ELF-1 (cell line): ENCODE measurements around the gene ITIH2.
"Not testable (repeated sequence)": the region's sequence is repeated elsewhere in the genome, so short reads cannot be mapped to it uniquely, and the experiment has no call there.

Experiments used
- DNase-seq: peaks from one replicate; pipeline ENCODE4 v3.0.0-alpha.2; 2016; ENCODE audit warnings: low read depth, low spot score

ITIH2 gene

DNA sequence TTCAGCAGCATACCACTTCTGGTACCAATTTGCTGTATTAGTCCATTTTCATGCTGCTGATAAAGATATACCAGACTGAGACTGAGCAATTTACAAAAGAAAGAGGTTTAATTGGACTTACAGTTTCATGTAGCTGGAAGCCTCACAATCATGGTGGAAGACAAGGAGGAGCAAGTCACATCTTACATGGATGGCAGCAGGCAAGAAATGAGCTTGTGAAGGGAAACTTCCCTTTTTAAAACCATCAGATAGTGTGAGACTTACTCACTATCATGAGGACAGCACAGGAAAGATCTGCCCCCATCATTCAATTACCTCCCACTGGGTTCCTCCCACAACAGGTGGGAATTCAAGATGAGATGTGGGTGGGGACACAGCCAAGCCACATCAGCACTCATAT, 9.9 kb upstream of the ITIH2 start:
- DNase-seq, result not testable (repeated sequence)

DNA sequence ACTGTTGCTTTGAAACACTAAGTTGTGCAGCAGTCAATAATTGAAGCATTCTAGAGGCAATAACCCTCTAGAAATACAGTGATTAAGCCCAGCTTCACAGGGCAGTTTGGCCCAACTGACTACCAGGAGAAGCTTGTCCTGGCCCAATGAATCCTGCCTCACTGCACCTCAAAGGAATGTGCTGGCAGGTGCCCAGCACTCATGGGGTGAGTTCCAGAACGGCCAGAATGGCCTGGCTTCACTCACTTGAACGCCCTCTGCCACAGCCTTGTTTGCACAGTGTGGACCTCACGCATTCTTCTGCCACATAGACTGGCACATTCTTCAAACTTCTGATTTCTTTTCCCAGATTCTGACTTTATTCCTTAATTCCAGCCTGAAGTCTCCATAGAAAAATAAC, 6.6 kb upstream of the ITIH2 start:
- no peak for DNase-seq

DNA sequence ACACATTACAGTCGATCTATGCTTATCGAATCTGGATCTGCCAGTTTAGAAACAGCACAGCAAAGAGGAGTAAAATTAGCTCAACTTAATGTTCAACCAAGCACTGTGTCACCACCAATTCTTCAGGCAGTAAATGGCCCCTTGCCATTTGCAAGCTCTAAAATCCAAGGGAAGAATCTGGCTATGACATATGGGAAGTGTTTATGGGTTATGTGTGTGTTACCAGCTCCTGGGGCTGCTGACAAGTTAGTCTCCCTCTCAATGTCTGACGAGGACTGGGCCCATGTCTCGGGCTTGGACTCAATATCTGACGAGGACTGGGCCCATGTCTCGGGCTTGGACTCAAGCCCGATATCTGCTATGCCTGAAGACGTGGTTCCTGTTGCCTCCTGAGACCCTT, 5.7 kb upstream of the ITIH2 start:
- no peak for DNase-seq

DNA sequence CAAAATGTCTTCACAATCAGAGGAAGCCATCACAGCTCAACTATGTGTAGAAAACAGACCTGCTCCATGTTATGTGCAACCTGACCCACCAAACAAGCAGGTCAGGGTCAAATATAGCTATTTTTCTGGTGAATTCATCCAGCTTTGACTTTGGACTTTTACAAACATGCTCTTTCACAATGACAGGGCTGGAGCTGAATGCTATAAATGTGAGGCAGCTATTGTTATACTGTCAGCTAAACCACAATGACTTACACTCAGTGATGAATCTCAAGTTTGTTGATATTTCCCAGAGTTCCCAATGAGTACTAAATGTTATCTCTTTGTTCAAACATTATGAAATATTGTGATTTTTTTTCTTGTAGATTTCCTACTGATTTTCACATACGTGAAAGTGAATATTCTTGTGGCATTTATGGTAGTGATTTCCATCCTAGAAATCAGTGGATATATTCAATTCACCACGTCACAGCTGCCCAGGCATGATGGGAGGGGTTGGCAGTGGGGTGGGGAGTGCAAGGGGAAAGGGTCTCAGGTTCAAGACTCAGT, 2.5 kb upstream of the ITIH2 start:
- no peak for DNase-seq

DNA sequence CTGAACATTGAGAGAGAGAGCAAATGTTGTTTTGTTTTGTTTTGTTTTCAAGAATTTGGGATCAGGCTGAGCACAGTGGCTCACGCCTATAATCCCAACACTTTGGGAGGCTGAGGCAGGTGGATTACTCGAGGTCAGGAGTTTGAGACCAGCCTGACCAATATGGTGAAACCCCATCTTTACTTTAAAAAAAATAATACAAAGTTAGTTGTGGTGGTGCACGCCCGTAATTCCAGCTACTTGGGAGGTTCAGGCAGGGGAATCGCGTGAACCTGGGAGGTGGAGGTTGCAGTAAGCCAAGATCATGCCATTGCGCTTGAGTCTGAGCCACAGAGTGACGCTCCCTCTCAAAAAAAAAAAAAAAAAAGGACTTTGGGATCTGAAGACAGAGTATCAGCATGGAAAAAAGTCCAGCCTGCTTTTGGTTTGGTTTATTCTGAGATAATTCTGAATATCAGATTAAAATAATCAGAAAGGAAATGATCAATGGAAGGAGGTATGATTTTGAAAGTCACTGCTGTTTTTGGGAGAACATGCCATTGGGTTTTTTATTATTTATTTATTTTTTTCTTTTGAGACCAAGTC, 1.9 kb upstream of the ITIH2 start:
- no peak for DNase-seq

DNA sequence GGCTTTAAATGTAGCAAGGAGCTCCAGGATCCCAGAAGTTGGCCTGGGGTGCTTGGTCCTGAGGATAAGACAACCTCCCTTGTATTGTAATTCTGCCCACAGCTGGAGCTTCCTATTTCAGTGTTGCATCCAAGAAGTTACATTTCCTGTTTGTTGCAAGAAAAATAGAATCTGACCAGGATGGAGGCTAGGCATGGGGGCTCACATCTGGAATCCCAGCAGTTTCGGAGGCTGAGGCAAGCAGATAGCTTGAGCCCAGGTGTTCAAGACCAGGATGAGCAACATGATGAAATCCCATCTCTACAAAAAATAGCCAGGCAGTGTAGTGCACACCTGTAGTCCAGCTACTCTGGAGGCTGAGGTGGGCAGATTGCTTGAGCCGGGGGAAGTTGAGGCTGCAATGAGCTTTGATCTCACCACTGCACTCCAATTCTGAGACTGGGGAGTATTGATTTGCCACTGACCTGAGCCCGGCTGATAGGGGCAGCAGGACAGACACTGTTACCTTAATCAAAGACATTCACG, 766 bp upstream of the ITIH2 start:
- DNase-seq, result no peak

DNA sequence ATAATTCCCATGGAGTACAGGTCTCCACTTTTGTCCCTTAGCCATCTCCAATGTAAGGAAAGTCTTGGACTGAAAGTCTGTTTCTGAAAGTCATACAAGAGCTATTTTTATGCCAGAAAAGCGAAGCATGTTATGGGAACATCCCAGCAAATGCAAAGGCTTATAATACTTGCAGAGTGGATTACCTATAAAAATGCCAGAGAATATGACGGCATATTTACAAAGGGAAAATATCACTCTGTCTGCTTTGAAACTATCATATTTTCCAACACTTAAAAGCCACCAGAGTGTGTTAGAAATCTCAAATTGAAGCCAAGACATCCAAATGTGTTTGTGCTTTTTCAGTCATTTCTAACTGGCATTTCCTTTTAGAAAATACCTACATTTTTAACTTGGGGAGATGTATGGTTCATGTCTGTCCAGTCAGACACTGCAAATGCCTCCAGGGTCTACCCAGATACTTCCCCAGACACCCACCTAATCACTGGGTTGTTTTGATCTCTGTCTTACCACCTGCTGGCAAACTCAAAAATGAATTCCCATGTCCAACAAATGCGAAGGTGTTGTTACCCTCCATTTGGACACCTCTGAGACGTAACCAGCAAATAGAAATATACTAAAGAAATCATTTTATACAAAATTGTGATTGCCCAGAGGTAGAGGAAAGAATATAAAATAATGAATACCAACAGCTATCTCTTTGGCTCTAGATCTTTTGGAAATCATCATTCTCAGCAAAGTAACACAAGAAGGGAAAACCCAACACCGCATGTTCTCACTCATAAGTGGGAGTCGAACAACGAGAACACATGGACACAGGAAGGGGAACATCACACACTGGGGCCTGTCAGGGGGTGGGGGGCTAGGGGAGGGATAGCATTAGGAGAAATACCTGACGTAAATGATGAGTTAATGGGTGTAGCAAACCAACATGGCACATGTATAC, 1.2 kb downstream of the ITIH2 start:
- DNase-seq, result no peak

DNA sequence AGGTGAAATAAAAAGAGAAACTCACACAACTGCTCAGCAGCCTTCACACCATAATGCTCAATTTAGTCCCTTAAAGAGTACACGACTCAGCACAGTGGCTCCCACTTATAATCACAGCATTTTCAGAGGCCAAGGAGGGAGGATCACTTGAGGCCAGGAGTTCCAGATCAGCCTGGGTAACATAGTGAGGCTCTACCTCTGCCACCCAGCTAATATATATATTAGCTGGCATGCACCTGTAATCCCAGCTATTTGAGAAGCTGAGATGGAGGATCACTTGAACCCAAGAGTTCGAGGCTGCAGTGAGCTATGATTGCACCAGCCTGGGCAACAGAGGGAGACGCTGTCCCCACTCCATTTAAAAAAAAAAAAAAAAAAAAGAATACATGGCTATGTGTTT, 2.2 kb downstream of the ITIH2 start:
- DNase-seq, result no peak

DNA sequence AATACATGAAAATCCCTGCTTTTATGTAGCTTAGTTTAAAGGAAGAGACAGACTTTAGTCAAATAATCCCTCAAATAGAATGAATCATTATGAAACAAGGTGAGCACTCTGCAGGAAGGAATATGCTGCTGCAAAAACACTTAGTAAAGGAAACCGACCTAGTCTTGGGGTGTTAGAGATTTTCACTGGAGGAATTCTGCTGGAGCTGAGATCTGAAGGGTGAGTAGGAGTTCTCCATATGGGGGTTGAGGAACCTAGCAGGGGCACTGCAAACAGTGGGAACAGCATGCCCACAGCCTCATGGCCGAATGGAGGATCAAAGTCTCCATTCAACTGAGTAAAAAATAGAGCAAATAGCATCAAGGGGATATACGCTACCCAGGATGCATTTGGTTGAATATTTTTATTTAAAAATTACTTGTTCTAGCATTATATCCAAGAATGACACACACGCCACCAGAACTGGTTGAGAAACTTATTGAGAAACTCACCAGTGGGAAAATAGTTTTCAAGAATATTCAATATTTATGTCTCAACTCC, 3.5 kb downstream of the ITIH2 start:
- DNase-seq, result no peak

DNA sequence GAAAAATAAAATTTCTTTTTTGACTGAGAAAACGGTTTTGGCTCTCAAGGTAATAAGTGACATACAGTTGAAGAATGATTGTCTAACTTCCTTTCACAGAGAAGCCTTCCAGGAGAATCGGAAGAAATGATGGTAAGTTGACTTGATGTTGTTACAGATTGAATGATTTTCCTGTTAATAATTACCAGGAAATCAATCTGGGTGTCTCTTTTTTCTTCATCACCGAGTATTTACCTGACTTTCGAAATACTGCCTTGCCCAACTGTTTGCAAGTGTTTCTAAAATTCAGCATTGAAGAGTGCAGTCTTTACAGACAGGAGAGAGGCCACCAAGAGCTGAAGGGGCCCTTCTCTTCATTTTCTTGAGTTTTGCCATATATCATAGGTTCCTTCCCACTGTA, 4.0 kb downstream of the ITIH2 start:
- no peak for DNase-seq

DNA sequence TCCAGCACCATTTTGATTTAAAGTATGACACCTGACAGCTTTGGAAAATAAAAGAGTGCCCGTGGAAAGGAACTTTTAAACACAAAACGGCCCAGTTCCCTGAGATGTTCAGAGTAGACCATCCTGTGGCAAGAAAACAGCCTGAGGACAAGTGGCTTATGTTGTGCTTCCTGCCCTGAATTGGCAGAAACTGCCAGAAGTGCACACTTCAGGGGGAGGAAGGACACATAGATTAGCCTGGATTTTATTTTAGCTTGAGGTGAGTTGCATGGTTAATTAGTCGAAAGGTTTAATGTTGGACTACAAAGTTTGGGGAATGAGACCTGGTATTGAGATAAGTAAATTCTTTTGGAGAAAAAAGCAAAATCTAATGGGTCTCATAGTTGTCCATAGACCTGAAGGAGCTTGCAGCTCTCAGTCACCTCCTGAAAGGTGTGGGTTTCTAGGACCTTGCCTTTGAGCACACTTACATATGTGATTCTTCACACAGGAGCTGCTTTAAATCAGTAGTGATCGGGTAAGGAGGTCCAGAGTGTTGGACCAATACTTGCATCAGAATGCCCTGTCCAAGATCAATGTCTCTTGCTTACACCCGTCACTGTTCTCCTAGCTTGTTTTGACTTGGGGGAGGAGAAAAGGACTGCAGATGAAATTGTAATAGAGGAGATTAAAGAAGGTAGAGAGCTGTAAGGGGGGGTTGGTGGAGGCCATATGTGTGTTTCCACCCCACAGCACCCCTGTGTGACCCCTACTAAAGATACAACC, 4.9 kb downstream of the ITIH2 start:
- DNase-seq, result no peak

DNA sequence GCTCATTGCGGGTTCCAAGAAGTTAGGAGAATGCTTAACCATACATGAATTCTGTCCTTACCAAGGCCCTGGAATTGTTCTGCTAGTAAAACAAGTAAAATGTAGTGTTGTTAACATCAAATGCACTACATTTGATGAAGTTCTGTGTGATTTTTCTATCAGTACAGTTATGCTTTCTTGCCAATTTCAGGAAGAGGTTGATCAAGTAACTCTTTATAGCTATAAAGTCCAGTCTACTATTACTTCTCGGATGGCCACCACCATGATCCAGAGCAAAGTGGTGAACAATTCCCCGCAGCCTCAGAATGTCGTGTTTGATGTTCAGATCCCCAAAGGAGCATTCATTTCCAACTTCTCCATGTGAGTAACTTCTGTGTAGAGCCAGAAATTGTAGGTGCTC, 5.7 kb downstream of the ITIH2 start:
- DNase-seq, result no peak

DNA sequence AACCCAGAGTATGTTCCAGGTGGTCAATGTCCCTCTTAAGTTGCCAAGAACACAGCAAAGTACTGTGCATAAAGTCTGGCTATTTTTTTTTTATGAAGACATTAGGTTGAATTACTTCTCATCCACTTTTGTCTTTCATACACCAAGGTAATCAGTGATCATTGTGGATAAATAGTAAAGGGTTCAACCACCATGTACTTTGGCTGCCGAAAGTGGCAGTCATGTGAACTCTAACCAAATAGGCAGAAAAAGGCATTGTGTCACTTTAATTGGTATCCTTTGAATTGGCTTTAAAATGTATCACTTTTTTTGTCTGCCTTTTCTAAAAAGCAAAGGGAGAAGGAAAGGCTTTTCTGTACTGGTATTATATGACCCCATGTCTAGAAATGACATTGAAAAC, 7.3 kb downstream of the ITIH2 start:
- no peak for DNase-seq

DNA sequence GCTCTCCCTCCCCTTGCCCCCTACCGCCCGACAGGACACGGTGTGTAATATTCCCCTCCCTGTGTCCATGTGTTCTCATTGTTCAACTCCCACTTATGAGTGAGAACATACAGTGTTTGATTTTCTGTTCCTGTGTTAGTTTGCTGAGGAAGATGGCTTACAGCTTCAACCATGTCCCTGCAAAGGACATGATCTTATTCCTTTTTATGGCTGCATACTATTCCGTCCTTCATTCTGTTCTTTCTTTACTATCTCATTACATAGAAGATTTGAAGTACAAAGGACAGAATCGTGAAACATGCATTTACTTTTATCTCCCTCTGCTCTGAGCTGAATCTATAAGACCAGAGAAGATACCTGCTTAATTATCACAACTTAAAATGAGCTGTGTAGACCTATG, 8.0 kb downstream of the ITIH2 start:
- DNase-seq, result not testable (repeated sequence)

DNA sequence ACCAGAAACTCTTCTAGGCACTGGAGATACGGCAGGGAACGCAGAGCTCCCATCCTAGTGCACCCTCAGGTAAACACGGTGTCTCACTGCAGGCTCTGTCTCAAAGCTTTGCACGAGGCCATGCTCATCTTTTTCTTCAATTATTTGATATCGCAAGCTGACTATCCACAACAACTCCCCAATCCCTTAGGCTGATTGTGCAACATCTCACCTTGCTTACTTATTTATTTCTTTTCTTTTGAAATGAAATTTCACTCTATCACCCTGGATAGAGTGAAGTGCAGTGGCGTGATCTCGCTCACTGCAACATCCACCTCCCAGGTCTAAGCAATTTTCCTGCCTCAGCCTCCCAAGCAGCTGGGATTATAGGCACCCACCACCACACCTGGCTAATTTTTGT, 12.4 kb downstream of the ITIH2 start:
- no peak for DNase-seq

DNA sequence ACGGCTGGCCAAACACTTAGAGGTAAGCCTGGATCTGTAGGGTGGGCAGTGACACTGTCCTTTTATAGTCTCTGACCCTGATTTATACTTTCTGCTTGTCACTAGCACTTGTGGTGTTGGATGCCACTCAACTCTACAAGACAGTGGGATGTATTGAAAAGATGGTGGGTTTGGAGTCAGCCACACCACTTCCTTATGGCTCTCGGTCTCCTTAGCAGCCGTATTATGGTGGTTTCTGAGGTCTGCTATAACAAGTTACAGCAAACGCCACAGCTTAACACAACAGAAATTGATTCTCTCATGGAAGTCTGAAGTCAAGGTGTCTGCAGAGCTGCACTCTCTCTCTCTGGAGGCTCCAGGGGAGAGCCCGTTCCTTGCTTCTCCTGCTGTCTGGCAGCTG, 14.7 kb downstream of the ITIH2 start:
- no peak for DNase-seq

DNA sequence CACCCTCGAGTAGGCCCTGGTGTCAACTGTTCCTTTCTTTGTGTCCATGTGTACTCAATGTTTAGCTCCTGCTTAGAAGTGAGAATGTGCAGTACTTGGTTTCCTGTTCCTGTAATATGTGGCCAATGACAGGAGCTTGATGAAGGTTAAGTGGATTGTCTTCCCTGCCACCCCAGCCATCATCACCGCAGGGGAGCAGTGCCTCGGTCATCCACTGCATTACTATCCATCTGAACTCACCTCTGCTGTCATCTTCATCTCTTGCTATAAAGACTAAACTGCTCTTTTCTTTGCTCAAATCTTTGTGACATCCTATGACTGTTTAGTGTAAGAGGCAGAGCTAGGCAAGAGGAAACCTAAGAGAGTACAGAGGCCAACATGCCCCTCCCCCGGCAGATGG, 15.6 kb downstream of the ITIH2 start:
- DNase-seq, result no peak

DNA sequence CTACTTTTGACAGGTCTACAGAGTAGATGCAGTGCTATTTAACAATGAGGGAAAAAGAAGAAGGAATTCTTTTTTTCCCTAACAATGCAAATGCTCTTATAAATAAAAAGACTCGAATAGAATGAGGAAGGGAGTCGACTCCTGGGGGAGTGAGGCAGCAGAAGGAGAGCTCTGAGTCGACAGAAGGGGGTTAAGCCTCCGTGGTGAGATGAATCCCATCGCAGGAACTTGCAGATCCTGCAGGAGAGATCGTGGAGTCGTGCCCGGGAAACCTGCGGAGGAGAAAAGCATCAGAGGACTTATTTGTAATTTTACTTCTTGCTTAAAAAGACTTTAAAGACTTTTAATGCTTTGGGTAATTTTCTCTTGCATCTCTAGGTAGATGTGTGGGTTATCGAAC, 17.4 kb downstream of the ITIH2 start:
- no peak for DNase-seq

DNA sequence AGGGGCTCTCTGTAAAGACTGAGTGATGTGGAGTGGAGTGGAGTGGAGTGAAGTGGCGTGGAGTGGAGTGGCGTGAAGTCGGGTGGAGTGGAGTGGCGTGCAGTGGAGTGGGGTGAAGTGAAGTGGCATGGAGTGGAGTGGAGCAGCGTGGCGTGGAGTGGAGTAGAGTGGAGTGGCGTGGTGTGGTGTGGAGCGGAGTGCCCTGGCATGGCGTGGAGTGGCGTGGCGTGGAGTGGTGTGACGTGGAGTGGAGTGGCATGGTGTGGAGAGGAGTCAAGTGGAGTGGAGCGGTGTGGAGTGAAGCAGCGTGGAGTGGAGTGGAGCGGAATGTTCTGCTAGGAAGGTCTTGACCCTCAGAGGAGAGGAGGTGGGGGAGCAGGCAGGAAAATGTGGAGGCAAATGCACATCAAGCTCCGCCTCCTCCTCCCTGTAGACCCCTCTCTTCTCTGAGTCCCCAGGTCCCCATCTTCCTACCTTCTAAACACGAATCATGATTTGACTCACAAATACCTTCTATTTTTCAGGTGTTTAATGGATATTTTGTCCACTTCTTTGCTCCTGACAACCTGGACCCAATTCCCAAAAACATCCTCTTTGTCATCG, 19.9 kb downstream of the ITIH2 start:
- DNase-seq, result no peak

DNA sequence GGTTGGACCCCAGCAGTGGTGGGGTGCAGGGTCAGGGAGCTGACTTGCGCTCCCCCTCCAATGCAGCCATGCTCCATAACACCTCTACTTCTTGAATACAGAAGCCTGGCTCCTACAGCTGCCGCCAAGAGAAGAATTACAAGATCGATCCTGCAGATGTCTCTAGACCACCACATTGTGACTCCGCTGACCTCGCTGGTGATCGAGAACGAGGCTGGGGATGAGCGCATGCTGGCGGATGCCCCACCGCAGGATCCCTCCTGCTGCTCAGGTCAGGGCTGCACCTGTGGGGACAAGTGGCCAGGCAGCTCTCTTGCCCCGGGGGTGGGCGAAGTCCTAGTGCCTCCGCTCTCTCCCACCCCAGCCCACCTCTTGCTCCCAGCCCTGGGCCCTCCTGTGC, 31.7 kb downstream of the ITIH2 start:
- peak; percentile 19 for DNase-seq
